Activated CD4-positive, CD25-positive, alpha-beta regulatory T cell (primary cell): ENCODE results near the gene AKT1S1.
A peak's percentile ranks its signal among the peaks of the same experiment; 100 is the strongest.

ENCODE experiments used
- DNase-seq, 4 experiments: peaks; one replicate each; lab custom pipeline; 2025; lab: John Stamatoyannopoulos, UW

The AKT1S1 gene

GRCh38 chr19:49907745-49908446 lies 30.7 kb upstream of the AKT1S1 start:
- no peak for DNase-seq

- DNase-seq: no peak
Observed at GRCh38 chr19:49906879-49907564, 29.9 kb upstream of the AKT1S1 start.

- DNase-seq: no peak
Observed at GRCh38 chr19:49904136-49904535, 27.0 kb upstream of the AKT1S1 start.

GRCh38 chr19:49896863-49897621 lies 19.9 kb upstream of the AKT1S1 start, which contains the start of gene IL4I1:
IL4I1 (minus strand) TSS chr19:49896887; CDS start chr19:49896160, 727 bp downstream.
- peak in 3 of 4 experiments; percentile 19 to 27 (median 19) for DNase-seq

GRCh38 chr19:49895566-49896297 lies 18.6 kb upstream of the AKT1S1 start:
- no peak for DNase-seq

GRCh38 chr19:49894879-49895565 lies 17.9 kb upstream of the AKT1S1 start:
- DNase-seq: no peak

GRCh38 chr19:49894011-49894664 lies 17.0 kb upstream of the AKT1S1 start:
- no peak for DNase-seq

GRCh38 chr19:49892716-49893115 lies 15.6 kb upstream of the AKT1S1 start:
- DNase-seq: no peak

GRCh38 chr19:49891393-49891792 lies 14.2 kb upstream of the AKT1S1 start:
- DNase-seq: no peak

- DNase-seq: peak; percentile 48 to 61 (median 56)
Observed at GRCh38 chr19:49890349-49891311, 13.5 kb upstream of the AKT1S1 start.

GRCh38 chr19:49889687-49890348 lies 12.7 kb upstream of the AKT1S1 start:
- peak; percentile 37 to 65 (median 52) for DNase-seq

- no peak for DNase-seq
Observed at GRCh38 chr19:49889038-49889686, 12.0 kb upstream of the AKT1S1 start.

GRCh38 chr19:49888510-49888824 lies 11.3 kb upstream of the AKT1S1 start:
- no peak for DNase-seq

GRCh38 chr19:49887665-49888509 lies 10.7 kb upstream of the AKT1S1 start:
- DNase-seq: no peak

GRCh38 chr19:49887037-49887664 lies 10.0 kb upstream of the AKT1S1 start:
- DNase-seq: no peak

GRCh38 chr19:49884760-49885159 lies 7.6 kb upstream of the AKT1S1 start:
- no peak for DNase-seq

- DNase-seq: no peak
Observed at GRCh38 chr19:49884109-49884508, 7.0 kb upstream of the AKT1S1 start.
